A549 (cell line): Measurements from ENCODE around the gene NFYC. TPM values are rescaled to one million over a fixed set of nuclear protein-coding genes. Genes with fewer than 3 reads are reported as not detected.

ENCODE experiments used
- ATAC-seq, 2 experiments: fragments of 200-7000 bp in 1 of 2; fragments of >200 bp in 1 of 2; cut with Nextera tagmentation in 1 of 2; cut with Tn5 transposase in 1 of 2; 3 replicates each; pipeline versions ENCODE4 v1.8.0 to v1.9.1; 2018 to 2020; ENCODE audit warnings: mild to moderate bottlenecking in 1 of 2, moderate library complexity in 1 of 2
- CTCF ChIA-PET: fragments of 300-600 bp; sonication (Branson Sonifier 250); formaldehyde crosslinking; extraction: SDS; loops from one replicate; lab custom pipeline; 2021; ENCODE audit warnings: antibody characterized with exemption, inconsistent platforms; lab: Yijun Ruan, JAX
- POLR2A ChIA-PET: fragments of 350-600 bp; formaldehyde crosslinking; extraction: SDS; loops from one replicate; lab custom pipeline; 2021; ENCODE audit warnings: antibody characterized with exemption, inconsistent platforms; lab: Yijun Ruan, JAX
- DNase-seq, 2 experiments: peaks; one replicate each; pipeline versions ENCODE4 v3.0.0 to v3.0.0-alpha.2; 2011 to 2016; ENCODE audit warnings: low read depth in 1 of 2, low spot score in 1 of 2
- FAIRE-seq: peaks from 2 replicates; lab custom pipeline; 2011; peaks lifted over from hg19 to GRCh38; lab: Jason Lieb, UNC
- H3K27ac ChIP-seq, 2 experiments: fragments of >200 bp; sonication (Bioruptor Twin); formaldehyde crosslinking; 3 replicates each; pipeline ENCODE4 v1.5.1; 2016 to 2017
- H3K4me1 ChIP-seq: fragments of >200 bp; sonication (Bioruptor Twin); formaldehyde crosslinking; 3 replicates; pipeline ENCODE4 v1.6.1; 2016
- H3K4me2 ChIP-seq: fragments of >200 bp; sonication (Bioruptor Twin); formaldehyde crosslinking; 3 replicates; pipeline ENCODE4 v1.6.1; 2016
- H3K4me3 ChIP-seq: fragments of >200 bp; sonication (Bioruptor Twin); formaldehyde crosslinking; 3 replicates; pipeline ENCODE4 v1.5.1; 2016
- H3K9me3 ChIP-seq: fragments of >200 bp; sonication (Bioruptor Twin); formaldehyde crosslinking; 3 replicates; pipeline ENCODE4 v1.6.1; 2016
- CBX2 ChIP-seq: fragments of 200-600 bp; sonication (generic); IDR thresholded peaks from 2 replicates; pipeline ENCODE4 v1.6.1; 2016; ENCODE audit warnings: low read depth, mild to moderate bottlenecking, borderline replicate concordance
- CHD4 ChIP-seq: fragments of 200-600 bp; sonication (generic); IDR thresholded peaks from 2 replicates; pipeline ENCODE4 v1.6.1; 2016; ENCODE audit warnings: antibody characterized with exemption, mild to moderate bottlenecking, borderline replicate concordance
- EHF ChIP-seq: fragments of 250-450 bp; sonication (Bioruptor Pico); IDR thresholded peaks from 2 replicates; pipeline ENCODE4 v1.5.0; 2020; ENCODE audit warnings: mild to moderate bottlenecking
- FOSL2 ChIP-seq, 2 experiments: fragments of 450-650 bp in 1 of 2; fragments of >200 bp in 1 of 2; sonication (Bioruptor Twin) in 1 of 2; formaldehyde crosslinking; IDR thresholded peaks; 2 replicates each; pipeline versions ENCODE4 v1.5.0 to v1.6.1; 2016 to 2020; ENCODE audit warnings: mild to moderate bottlenecking in 1 of 2, moderate library complexity in 1 of 2
- HEYL ChIP-seq: fragments of 250-450 bp; sonication (Bioruptor Pico); IDR thresholded peaks from 2 replicates; pipeline ENCODE4 v1.8.0; 2021; ENCODE audit warnings: mild to moderate bottlenecking, moderate library complexity
- HOXB5 ChIP-seq: fragments of 250-450 bp; sonication (Bioruptor Pico); IDR thresholded peaks from 2 replicates; pipeline ENCODE4 v1.5.0; 2020; ENCODE audit warnings: mild to moderate bottlenecking, moderate library complexity
- JUN ChIP-seq, 2 experiments: fragments of >200 bp; sonication (Bioruptor Twin); formaldehyde crosslinking; IDR thresholded peaks; 2 replicates in 1 of 2; 3 replicates in 1 of 2; pipeline ENCODE4 v1.6.1; 2016 to 2017
- MAZ ChIP-seq: fragments of 150-350 bp; IDR thresholded peaks from 2 replicates; pipeline ENCODE4 v1.6.1; 2014; ENCODE audit warnings: antibody characterized with exemption, low read depth, low read length, borderline replicate concordance
- MYC ChIP-seq: IDR thresholded peaks from 2 replicates; pipeline ENCODE4 v1.6.1; 2012; ENCODE audit warnings: mild to moderate bottlenecking, inconsistent platforms, low read length, improper control_type of control experiment, borderline replicate concordance
- NR3C1 ChIP-seq: fragments of >200 bp; sonication (Bioruptor Twin); formaldehyde crosslinking; IDR thresholded peaks from 3 replicates; pipeline ENCODE4 v1.6.1; 2017
- PHF8 ChIP-seq: fragments of 200-600 bp; sonication (generic); IDR thresholded peaks from 2 replicates; pipeline ENCODE4 v1.6.1; 2016; ENCODE audit warnings: low read depth, mild to moderate bottlenecking, antibody characterized with exemption, moderate library complexity, borderline replicate concordance
- POLR2A ChIP-seq: IDR thresholded peaks from 2 replicates; pipeline ENCODE4 v1.6.1; 2012; ENCODE audit warnings: mild to moderate bottlenecking, low read length
- RNF2 ChIP-seq: fragments of 200-600 bp; sonication (generic); IDR thresholded peaks from 2 replicates; pipeline ENCODE4 v1.6.1; 2016; ENCODE audit warnings: low read depth, mild to moderate bottlenecking, antibody characterized with exemption, moderate library complexity, borderline replicate concordance
- SMC3 ChIP-seq: fragments of >200 bp; sonication (Bioruptor Twin); formaldehyde crosslinking; IDR thresholded peaks from 3 replicates; pipeline ENCODE4 v1.6.1; 2018; ENCODE audit warnings: inconsistent platforms
- TFCP2L1 ChIP-seq: fragments of 250-450 bp; sonication (Bioruptor Pico); IDR thresholded peaks from 2 replicates; pipeline ENCODE4 v1.5.0; 2021; ENCODE audit warnings: mild to moderate bottlenecking
- ZSCAN20 ChIP-seq: fragments of 250-450 bp; sonication (Bioruptor Pico); IDR thresholded peaks from 2 replicates; pipeline ENCODE4 v1.8.0; 2022; ENCODE audit warnings: mild to moderate bottlenecking, moderate library complexity
- WGBS: methylation state at CpG from one replicate; pipeline ENCODE4 v1.1.6; 2017; ENCODE audit errors: missing lambda C conversion rate; 5-methylcytosine and 5-hydroxymethylcytosine counted together
- polyA plus RNA-seq, 4 experiments: library from polyadenylated mRNA; depleted of rRNA in 3 of 4; stranded (reverse); fragments of >200 nt; fragmentation: RNase III in 1 of 4; extraction: RNeasy Plus Mini Kit Qiagen cat#74134 plus additional on column Dnase treatment in 1 of 4; gene quantifications; 2 replicates in 3 of 4; 3 replicates in 1 of 4; pipeline ENCODE4 v1.2.3, GENCODE V29; 2011 to 2017
- TF ChIP-seq, protein P1 (sequence below): fragments of >200 bp; sonication (Bioruptor Twin); formaldehyde crosslinking; IDR thresholded peaks from 3 replicates; pipeline ENCODE4 v1.6.1; 2016

Gene NFYC
- polyA plus RNA-seq, 2 of the 4 experiments (the other 2 are of a cell fraction), result 35.1 to 43.4 TPM

GRCh38 chr1:40748841-40749718, 57.6 kb downstream of the NFYC start (continued):
- TF ChIP-seq RNF2, result no peak

DNA sequence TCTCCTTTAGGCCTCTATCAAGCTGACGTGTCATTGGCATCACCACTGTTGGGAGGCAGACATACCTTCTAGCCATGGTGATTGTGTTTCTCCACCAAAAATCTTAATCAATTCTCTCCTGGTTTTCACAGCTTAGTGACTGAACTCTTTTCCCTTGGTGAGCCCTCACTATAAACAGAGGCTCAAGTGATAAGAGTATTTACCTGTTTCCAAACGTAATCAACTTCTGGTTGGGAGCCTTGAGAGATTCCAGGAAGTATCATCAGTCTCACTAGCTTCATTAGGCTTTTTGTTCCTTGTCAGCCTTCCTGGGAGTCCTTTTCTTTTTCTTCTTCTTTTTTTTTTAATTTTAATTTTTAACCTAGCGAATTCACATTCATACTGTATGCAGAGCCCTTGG, 58.3 kb downstream of the NFYC start:
- ATAC-seq (no peak), FAIRE-seq (no peak)
- H3K4me3 ChIP-seq, result no peak overlapping the region
- no peaks in the 10 kb centered on the region for H3K9me3 ChIP-seq
- H3K4me1 ChIP-seq, result peaks cover 26% of the 10 kb centered on the region
- no peak for TF ChIP-seq PHF8
- no peak for TF ChIP-seq EHF (CRISPR knock-in tag)
- TF ChIP-seq TFCP2L1 (CRISPR knock-in tag), result no peak
- TF ChIP-seq ZSCAN20 (CRISPR knock-in tag), result no peak
- TF ChIP-seq, protein P1, sequence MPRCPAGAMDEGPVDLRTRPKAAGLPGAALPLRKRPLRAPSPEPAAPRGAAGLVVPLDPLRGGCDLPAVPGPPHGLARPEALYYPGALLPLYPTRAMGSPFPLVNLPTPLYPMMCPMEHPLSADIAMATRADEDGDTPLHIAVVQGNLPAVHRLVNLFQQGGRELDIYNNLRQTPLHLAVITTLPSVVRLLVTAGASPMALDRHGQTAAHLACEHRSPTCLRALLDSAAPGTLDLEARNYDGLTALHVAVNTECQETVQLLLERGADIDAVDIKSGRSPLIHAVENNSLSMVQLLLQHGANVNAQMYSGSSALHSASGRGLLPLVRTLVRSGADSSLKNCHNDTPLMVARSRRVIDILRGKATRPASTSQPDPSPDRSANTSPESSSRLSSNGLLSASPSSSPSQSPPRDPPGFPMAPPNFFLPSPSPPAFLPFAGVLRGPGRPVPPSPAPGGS, result no peak
- TF ChIP-seq HEYL (CRISPR knock-in tag), result no peak
- TF ChIP-seq JUN (IDR thresholded peaks at IDR 0.05), result no peak
- TF ChIP-seq CHD4, result no peak
- TF ChIP-seq POLR2A, result no peak
- TF ChIP-seq, all 56 proteins: peak for 0
- Histone ChIP-seq H3K4me2 (no peak overlapping the region), H3K27ac (no peak overlapping the region)
- DNase-seq, result no peak
- ChIA-PET POLR2A (no interaction called here), CTCF (interaction anchor here (0.6 kb wide), 1 partner anchor 51 kb away, joined by 4 read pairs; no protein-coding TSS in a partner anchor)
- WGBS, result 92% methylated on average over 3 of the region's 3 CpGs

- CTCF ChIA-PET, result interaction anchor here (0.6 kb wide), 1 partner anchor 52 kb away, joined by 4 read pairs; no protein-coding TSS in a partner anchor
- FAIRE-seq (no peak), ATAC-seq (no peak), DNase-seq (no peak)
- no peaks in the 10 kb centered on the region for H3K9me3 ChIP-seq
- TF ChIP-seq MYC (no peak), CBX2 (no peak), NR3C1 (no peak)
- H3K4me1 ChIP-seq, result peaks cover 22% of the 10 kb centered on the region
- 78% methylated on average over 2 of the region's 2 CpGs for whole genome bisulfite sequencing
- H3K27ac ChIP-seq, result no peak overlapping the region
- no peak overlapping the region for H3K4me3 ChIP-seq
- H3K4me2 ChIP-seq, result no peak overlapping the region
- POLR2A ChIA-PET, result no interaction called here
Observed at GRCh38 chr1:40750451-40750908, 59.0 kb downstream of the NFYC start.

DNA sequence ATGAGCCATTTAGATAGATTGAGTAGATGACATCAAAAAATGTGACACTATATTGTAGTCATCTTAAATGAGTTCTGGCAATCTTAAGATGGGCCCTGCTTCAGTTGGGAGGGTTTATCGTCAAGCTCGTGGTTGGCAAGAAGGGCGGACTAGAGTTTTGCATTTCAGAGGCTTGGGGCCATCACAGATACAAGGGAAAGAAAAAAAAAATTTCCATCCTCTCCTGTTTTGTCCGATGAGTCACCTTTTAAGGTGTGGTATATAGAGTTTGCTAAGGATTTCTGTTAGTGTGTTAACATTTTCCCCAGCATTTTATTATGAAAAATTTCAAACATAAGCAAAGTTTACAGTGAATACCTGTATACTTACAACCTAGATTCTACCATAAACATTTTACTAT, 60.3 kb downstream of the NFYC start:
- H3K9me3 ChIP-seq, result no peaks in the 10 kb centered on the region
- POLR2A ChIA-PET, result no interaction called here
- H3K27ac ChIP-seq, result no peak overlapping the region
- H3K4me2 ChIP-seq, result peak overlapping the region; percentile 22; the same call in 2 of the 3 replicates
- TF ChIP-seq CBX2, result no peak
- TF ChIP-seq FOSL2 (IDR thresholded peaks at IDR 0.05), result no peak
- TF ChIP-seq FOSL2 (CRISPR knock-in tag; IDR thresholded peaks at IDR 0.05), result peak; percentile 61
- no peak for TF ChIP-seq SMC3
- no peak for TF ChIP-seq HOXB5 (CRISPR knock-in tag)
- no peak for TF ChIP-seq MAZ
- TF ChIP-seq EHF (CRISPR knock-in tag), result no peak
- no peak overlapping the region for H3K4me3 ChIP-seq
- H3K4me1 ChIP-seq, result peaks cover 22% of the 10 kb centered on the region
- CTCF ChIA-PET, result no interaction called here
- DNase-seq, result no peak
- FAIRE-seq, result no peak
- 65% methylated on average over 4 of the region's 4 CpGs for WGBS
- ATAC-seq, result no peak
